ENCODE results near the gene KDM4C.
A peak's percentile ranks its signal among the peaks of the same experiment; 100 is the strongest.

Gene KDM4C

DNA sequence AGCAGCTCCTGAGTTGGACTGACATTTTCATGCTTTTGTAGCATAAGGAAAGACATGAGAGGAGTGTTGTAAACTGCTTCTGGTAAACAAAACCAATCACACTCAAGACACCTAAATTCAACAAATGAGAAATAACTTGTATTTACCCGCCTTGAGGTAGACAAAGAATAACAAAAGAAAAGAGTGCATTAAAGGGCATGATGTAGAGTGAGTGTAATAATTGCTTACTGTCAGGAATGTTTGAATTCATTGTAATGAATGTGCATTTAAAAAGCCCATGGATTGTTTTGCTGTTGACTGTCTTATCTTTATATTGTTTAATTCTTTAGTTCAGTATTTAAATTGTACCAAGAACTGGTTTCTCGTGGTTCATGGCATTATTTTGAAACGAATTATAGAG is 61.8 kb downstream of the KDM4C start:
- TF ChIP-seq EGR1 (IDR thresholded peaks at IDR 0.05) (no peak), FOXM1 (IDR thresholded peaks at IDR 0.05; ENCODE audit: borderline replicate concordance, low read depth) (no peak), TEAD4 (IDR thresholded peaks at IDR 0.05) (no peak), CREB1 (IDR thresholded peaks at IDR 0.05; ENCODE audit: low read depth) (no peak), EP300 (IDR thresholded peaks at IDR 0.05; ENCODE audit: borderline replicate concordance) (no peak), TAF1 (IDR thresholded peaks at IDR 0.05; ENCODE audit: low read depth) (no peak), YY1 (IDR thresholded peaks at IDR 0.05; ENCODE audit: low read depth) (no peak), TCF12 (IDR thresholded peaks at IDR 0.05; ENCODE audit: low read depth) (no peak), USF1 (IDR thresholded peaks at IDR 0.05) (no peak), CEBPB (IDR thresholded peaks at IDR 0.05) (no peak), RAD21 (IDR thresholded peaks at IDR 0.05; ENCODE audit: low read depth) (no peak), NFIC (IDR thresholded peaks at IDR 0.05) (no peak), ZBTB7A (IDR thresholded peaks at IDR 0.05; ENCODE audit: low read depth) (no peak)
- TF ChIP-seq, protein P1, sequence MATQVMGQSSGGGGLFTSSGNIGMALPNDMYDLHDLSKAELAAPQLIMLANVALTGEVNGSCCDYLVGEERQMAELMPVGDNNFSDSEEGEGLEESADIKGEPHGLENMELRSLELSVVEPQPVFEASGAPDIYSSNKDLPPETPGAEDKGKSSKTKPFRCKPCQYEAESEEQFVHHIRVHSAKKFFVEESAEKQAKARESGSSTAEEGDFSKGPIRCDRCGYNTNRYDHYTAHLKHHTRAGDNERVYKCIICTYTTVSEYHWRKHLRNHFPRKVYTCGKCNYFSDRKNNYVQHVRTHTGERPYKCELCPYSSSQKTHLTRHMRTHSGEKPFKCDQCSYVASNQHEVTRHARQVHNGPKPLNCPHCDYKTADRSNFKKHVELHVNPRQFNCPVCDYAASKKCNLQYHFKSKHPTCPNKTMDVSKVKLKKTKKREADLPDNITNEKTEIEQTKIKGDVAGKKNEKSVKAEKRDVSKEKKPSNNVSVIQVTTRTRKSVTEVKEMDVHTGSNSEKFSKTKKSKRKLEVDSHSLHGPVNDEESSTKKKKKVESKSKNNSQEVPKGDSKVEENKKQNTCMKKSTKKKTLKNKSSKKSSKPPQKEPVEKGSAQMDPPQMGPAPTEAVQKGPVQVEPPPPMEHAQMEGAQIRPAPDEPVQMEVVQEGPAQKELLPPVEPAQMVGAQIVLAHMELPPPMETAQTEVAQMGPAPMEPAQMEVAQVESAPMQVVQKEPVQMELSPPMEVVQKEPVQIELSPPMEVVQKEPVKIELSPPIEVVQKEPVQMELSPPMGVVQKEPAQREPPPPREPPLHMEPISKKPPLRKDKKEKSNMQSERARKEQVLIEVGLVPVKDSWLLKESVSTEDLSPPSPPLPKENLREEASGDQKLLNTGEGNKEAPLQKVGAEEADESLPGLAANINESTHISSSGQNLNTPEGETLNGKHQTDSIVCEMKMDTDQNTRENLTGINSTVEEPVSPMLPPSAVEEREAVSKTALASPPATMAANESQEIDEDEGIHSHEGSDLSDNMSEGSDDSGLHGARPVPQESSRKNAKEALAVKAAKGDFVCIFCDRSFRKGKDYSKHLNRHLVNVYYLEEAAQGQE (IDR thresholded peaks at IDR 0.05; ENCODE audit: low read depth): no peak
- TF ChIP-seq, protein P2, sequence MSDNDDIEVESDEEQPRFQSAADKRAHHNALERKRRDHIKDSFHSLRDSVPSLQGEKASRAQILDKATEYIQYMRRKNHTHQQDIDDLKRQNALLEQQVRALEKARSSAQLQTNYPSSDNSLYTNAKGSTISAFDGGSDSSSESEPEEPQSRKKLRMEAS (IDR thresholded peaks at IDR 0.05): no peak

DNA sequence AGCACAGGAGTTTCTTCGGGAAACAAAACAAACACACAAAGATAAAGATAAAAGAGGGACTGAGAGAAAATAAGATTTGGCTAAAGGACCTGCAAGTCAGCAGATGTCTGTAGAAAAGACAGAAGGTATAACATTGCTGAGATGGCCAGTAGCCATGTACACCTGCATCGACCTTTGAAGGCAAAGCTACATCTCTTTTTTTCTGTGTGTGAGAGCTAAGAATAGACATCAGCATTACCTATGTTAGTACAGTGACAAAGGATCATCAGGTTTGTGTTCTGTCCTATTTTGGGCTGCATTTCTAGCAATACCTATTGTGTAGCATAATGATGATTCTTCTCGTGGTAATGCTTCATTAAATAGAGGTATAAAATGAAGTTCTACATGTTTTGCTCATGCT is 64.9 kb downstream of the KDM4C start:
- TF ChIP-seq FOXM1 (IDR thresholded peaks at IDR 0.05; ENCODE audit: borderline replicate concordance, low read depth) (no peak), TEAD4 (IDR thresholded peaks at IDR 0.05) (no peak), EGR1 (IDR thresholded peaks at IDR 0.05) (no peak), ZBTB7A (IDR thresholded peaks at IDR 0.05; ENCODE audit: low read depth) (no peak), RAD21 (IDR thresholded peaks at IDR 0.05; ENCODE audit: low read depth) (no peak), CEBPB (IDR thresholded peaks at IDR 0.05) (no peak), NFIC (IDR thresholded peaks at IDR 0.05) (no peak), EP300 (IDR thresholded peaks at IDR 0.05; ENCODE audit: borderline replicate concordance) (no peak), TCF12 (IDR thresholded peaks at IDR 0.05; ENCODE audit: low read depth) (no peak), TAF1 (IDR thresholded peaks at IDR 0.05; ENCODE audit: low read depth) (no peak), CREB1 (IDR thresholded peaks at IDR 0.05; ENCODE audit: low read depth) (no peak), USF1 (IDR thresholded peaks at IDR 0.05) (no peak), YY1 (IDR thresholded peaks at IDR 0.05; ENCODE audit: low read depth) (no peak)
- TF ChIP-seq, protein P2 (IDR thresholded peaks at IDR 0.05): no peak
- TF ChIP-seq, protein P1 (IDR thresholded peaks at IDR 0.05; ENCODE audit: low read depth): no peak

DNA sequence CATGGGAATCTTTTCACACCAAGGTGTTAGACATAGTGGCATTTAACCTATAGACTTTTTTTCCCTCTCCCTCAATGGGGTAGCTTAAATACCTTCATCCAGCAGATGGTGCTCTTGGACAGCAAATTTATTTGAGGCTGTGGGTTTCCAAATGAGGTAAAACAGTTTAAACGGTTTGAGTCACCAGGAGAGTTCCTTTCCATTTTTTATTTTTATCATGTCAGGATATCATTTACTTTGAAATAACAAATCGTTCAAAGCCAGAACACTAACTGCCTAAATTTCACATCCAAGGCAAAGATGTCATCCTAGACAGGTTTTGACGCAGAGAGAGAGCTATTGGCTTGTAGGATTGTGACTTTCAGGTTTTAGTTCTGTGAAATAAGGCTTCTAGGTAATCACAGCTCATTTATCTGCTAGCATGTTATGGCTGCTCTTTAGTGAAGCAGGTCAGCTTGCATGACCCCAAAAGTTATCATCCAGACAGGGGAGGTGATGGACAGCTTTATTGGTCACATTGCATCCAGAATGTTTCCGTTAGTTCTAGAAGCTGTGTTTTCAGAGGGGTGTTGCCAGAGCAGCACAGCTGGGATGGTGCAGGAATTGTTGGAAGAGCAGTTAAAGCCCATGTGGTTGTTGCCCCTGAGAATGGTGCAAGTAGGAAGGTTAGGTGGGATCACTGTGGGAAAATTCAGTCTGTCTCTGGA is 69.8 kb downstream of the KDM4C start:
- TF ChIP-seq YY1 (IDR thresholded peaks at IDR 0.05; ENCODE audit: low read depth) (no peak), RAD21 (IDR thresholded peaks at IDR 0.05; ENCODE audit: low read depth) (peak; percentile 68)

GRCh38 chr9:6829027-6829426 is 71.3 kb downstream of the KDM4C start:
- TF ChIP-seq TAF1 (IDR thresholded peaks at IDR 0.05; ENCODE audit: low read depth) (no peak), TCF12 (IDR thresholded peaks at IDR 0.05; ENCODE audit: low read depth) (no peak), YY1 (IDR thresholded peaks at IDR 0.05; ENCODE audit: low read depth) (no peak), CEBPB (IDR thresholded peaks at IDR 0.05) (no peak)
- TF ChIP-seq, protein P2 (IDR thresholded peaks at IDR 0.05): no peak

DNA sequence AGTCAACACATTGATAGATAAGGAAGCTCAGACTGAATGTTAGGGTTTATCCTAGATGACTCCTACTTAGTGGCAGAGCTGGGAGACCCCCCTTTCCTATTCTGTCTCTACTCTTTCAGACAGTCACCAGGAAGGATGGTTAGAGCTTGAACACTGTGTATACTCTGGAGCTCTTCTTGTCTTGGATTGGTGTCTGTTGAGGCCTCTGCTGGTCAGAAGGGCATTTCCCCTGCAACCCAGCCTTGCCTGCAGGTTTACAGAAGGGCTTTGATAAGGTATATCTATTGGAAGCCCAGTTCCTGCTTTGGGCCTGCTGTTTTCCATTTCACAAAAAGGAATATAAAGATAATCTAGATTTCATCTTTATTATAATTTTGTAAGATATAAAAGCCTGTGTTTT is 71.8 kb downstream of the KDM4C start:
- TF ChIP-seq, protein P2 (IDR thresholded peaks at IDR 0.05): no peak
- no peak for TF ChIP-seq YY1 (IDR thresholded peaks at IDR 0.05; ENCODE audit: low read depth)
- no peak for TF ChIP-seq FOXM1 (IDR thresholded peaks at IDR 0.05; ENCODE audit: borderline replicate concordance, low read depth)
- no peak for TF ChIP-seq EP300 (IDR thresholded peaks at IDR 0.05; ENCODE audit: borderline replicate concordance)
- TF ChIP-seq TAF1 (IDR thresholded peaks at IDR 0.05; ENCODE audit: low read depth): no peak
- no peak for TF ChIP-seq USF1 (IDR thresholded peaks at IDR 0.05)
- TF ChIP-seq TCF12 (IDR thresholded peaks at IDR 0.05; ENCODE audit: low read depth): no peak
- TF ChIP-seq ZBTB7A (IDR thresholded peaks at IDR 0.05; ENCODE audit: low read depth): no peak
- no peak for TF ChIP-seq TEAD4 (IDR thresholded peaks at IDR 0.05)
